CD1c-positive myeloid dendritic cell (primary cell): ENCODE measurements around the gene TMEM72.

ENCODE experiments used
- DNase-seq: peaks from one replicate; pipeline ENCODE4 v3.0.0-alpha.2; 2016; ENCODE audit errors: extremely low spot score

Gene TMEM72

DNA sequence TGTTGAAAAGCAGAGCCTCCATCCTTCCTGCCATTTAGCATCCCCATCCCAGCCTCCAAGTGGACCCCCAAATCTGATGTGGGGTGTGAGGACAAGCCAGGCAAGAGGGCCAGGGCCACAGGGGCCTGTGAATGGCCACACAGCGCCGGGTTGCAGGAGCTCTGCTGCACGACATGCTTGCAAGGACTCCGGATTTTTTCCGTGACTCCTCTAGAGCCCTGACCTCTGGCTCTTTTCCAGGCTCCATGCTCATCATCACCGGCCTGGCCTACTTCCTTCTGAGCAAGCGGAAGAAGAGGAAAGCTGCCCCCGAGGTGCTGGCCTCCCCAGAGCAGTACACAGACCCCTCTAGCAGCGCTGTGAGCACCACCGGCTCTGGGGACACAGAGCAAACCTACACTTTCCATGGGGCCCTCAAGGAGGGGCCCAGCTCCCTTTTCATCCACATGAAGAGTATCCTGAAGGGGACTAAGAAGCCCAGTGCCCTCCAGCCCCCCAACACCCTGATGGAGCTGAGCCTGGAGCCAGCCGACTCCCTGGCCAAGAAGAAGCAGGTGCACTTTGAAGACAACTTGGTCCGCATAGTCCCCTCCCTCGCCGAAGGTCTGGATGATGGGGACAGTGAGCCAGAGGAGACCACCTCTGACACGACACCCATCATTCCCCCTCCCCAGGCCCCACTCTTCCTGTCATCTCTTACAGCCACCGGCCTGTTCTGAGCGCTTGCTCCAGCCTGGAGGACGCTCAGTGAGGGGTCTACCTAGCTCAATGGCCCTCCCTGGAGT, 23.5 kb downstream of the TMEM72 start:
- DNase-seq = no peak

DNA sequence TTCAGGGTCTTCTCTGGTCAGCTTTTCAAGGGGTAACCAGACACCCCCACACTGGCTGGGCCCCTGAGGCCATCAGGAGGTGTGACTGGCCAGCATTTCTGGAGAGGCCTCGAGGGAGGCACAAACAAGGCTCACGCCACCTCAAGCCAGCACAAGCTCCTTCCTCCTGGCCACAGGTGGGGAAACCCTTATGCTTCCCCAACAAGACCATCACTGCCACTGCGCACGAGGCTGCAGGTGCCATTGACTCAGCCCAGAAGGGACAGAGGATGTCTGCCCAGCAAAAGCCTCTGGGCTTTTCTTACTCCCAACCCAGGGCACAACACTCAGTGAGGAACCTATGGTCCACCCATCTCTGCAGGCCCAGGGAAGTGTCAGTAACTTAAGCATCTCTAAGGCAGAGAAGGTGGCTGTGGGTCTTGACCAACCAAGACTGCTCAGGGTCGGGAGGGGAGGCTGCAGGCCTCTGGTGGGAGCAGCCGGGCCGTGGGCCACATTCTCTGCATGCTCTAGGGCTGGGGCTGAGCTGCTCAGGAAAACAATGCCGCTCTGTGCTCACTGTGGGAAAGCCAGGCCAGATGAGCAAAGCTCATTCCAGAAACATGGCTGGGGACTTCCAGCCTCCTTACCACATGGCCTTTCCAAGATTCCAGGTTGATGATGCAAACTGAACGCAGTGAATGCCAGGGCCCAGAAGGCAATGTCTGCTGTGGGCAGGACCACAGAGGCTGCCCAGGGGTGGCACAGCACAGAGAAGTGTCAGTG, 24.2 kb downstream of the TMEM72 start:
- DNase-seq = no peak

GRCh38 chr10:44935966-44936295, 24.8 kb downstream of the TMEM72 start:
- DNase-seq = no peak

DNA sequence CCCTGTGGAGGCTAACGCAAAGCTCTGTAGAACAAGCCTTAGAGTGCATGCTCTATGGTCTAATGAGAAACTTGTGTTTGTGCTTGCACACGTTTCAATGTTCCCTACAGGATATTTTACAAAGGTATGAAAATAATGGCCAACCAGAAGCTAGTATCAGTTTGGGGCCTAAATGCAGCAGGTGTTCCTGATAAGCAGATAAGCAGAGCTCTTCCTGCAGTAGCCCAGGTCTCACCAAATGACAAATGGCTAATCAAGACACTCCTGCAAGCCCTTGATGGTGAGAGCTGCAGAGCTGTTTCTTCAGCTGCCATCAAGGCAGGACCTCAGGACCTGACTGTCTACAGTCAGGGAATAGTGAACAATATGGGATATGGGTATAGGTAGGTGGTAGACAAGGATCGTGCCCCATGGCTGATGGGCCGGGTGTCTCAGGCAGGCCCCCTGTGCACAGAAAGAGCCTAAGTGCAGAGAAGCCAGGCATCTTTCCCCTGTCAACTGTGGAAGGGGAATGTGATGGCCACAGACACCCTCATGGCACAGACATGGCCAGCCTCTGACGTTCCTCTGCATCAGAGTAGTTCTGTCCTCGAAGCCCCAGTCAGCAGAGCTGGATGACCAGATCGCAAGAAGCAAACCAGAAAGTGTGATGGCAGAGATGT, 25.3 kb downstream of the TMEM72 start:
- no peak for DNase-seq

DNA sequence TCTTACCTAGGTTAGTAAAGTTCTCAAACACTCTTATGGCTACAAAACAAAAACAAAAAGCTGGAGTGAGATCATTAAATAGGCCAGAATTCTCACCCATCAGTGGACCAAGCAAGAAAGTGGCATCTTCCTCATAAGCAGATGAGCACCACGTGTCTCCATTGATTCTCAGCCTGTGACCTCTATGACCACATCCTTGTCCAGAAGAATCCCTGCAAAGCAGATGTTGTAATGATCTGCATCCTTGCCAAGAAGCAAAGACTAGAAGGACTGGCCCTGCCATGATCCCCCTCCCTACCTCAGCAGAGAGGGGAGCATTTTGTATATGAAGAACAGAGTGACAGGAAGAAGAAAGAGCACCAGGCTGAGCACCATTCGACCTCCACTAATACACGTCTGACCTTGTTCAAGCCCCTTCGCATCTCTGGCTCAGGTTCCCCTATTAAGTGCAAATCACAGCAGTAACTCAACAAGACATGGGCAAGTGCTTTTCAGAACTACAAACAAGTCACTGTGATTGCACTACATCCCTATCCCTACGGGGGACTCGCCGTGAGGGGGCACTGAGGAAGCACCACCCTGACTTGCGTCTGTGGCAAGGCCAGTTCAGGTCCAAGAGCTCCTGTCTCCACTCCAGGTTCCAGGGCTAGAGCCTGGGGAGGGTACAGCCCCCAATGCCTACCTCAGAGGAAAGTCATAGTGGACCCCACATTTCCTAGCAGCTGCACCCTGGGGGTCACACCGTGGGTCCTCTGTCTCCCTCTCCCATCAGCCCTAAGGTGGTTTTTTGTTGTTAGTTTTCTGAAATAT, 26.3 kb downstream of the TMEM72 start:
- DNase-seq = peak; percentile 42

DNA sequence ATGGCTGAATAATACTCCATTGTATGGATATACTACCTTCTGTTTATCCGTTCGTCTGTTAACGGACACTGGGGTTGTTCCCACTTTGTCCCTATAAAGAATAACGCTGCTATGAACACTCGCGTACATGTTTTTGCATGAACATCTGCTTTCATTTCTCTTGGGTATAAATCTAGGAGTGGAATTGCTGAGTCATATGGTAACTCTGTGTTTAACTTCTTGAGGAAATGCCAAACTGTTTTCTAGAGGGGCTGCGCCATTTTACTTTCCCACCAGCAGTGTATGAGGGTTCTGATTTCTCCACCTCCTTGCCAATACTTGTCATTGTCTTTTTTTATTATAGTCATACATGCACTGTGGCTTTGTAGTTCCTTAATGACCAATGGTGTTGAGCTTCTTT, 27.8 kb downstream of the TMEM72 start:
- no peak for DNase-seq

DNA sequence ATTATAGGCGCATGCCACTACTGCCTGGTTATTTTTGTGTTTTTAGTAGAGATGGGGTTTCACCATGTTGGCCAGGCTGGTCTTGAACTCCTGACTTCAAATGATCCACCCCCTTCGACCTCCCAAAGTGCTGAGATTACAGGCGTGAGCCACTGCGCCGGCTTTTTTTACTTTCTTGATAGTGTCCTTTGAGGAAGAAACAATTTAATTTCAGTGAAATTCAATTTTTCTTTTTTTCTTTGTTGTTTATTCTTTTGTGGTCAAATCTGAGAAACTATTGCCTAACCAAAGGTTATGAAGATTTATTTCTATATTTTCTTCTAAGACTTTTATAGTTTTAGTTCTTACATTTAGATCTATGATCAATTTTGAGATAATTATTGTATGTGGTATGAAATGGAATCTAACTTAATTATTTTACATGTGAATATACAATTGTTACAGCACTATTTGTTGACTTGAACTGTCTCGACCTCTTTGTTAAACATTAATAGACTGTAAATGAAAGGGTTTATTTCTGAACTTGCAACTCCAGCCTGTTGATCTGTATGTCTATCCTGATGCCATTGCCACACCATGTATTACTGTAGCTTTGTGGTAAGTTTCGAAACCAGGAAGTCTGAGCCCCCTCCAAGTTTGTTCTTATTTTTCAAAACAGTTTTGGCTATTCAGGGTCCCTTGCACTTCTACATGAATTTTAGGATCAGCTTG, 28.7 kb downstream of the TMEM72 start:
- peak; percentile 58 for DNase-seq

DNA sequence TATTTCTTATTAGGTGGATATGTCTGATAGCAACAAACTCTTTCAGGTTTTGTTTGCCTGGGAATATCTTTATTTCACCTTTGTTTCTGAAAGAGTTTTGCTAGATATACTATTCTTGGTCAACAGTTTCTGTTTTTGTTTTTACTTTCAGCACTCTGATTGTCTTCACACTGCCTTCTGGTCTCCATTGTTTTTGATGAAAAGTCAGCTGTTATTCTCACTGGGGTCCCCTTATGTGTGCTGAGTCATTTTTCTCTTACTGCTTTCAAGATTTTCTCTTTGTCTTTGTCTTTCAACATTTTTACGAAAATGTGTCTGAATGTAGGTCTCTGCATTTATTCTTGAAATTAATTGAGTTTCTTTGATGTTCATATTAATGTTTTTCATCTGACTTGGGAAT, 33.2 kb downstream of the TMEM72 start:
- no peak for DNase-seq

GRCh38 chr10:44946205-44946604, 35.1 kb downstream of the TMEM72 start:
- peak; percentile 56 for DNase-seq

- peak; percentile 89 for DNase-seq
Observed at GRCh38 chr10:44947371-44948152, 36.4 kb downstream of the TMEM72 start.

DNA sequence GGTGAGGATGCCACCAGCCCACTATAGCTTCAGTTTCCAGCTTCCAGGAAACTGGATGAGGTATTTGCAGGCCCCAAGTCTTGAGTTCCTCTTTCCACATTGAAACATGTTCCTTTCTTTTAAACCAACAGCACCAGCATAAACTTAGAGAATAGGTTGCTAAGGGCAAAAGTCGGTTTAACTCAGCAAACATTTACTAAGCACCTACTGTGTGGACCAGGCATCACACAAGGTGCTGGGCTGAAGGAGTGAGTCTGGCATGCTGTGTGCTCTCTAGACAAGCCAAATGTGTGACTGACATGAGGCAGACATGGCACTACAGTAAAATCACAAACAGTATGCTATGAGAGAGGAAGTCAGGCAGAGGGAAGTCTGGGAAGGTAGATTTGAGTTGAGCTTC, 37.5 kb downstream of the TMEM72 start:
- DNase-seq = peak; percentile 58

DNA sequence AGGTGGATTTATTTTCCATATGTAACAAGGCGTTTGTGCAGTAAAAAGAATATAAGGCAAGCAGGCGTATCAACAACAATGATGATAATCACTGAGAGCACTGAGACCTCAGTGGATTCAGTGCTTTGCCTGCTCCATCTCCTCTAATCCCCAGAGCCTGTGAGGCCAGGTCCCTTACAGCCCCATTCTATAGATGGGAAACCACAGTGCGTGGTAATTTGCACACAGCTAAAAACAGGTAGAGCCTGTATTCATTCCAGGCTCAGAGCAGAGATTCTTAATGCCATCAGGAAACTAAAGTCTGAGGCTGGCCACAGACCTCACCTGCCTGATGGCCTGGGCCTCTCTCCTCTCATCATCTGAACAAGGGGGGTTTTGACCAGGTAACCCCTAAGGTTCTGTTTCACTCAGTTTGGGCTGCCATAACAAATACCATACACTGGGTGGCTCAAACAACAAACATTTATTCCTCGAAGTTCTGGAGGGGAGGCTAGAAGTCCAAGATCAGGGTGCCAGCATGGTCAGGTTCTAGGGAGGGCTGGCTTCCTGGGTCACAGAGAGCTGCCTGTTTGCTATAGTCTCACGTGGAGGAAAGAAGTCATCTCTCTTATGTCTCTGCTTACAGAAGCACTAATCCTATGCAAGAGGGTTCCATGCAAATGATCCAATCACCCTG, 38.1 kb downstream of the TMEM72 start:
- DNase-seq = no peak

GRCh38 chr10:44949915-44950314, 38.8 kb downstream of the TMEM72 start:
- no peak for DNase-seq

DNA sequence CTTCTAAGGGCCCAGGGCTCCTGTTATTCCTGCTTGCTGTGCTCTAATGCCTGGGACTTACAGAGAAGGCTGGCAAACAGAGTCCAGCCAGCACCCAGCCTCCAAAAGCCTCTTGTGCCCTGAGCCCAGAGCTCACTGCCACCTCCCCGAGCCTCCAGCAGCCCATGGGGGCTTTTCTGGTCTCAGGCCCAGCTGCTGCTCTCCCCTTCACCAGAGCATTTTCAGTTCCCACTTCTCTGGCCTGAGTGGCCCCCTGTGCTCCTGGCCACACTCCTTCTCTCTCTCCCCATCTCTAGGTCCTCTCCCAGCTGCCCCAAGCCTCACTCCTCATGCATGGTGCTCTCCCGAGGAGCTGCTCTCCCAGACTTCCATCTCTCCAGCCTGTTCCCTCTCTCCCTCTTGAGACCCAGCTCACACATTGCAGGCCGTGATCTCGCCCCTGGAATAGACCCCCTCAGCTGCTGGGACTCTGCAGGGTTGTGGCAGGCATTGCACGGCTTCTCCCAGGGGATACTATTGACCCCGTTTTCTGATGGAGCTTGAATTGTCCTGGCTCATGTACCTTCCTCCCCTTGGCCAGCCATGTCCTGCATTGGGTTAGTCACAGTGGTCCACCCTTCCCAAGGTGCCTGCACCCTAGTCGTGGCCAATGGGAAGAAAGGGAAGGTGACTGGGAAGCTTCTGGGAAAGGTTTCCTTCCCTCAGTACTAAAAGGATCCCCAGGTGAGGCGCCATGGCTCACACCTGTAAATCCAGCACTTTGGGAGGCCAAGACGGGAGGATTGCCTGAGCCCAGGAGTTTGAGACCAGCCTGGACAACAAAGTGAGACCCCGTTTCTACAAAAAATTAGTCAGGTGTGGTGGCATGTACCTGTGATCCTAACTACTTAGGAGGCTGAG, 39.4 kb downstream of the TMEM72 start:
- no peak for DNase-seq

GRCh38 chr10:44951576-44952226, 40.6 kb downstream of the TMEM72 start:
- DNase-seq = no peak

GRCh38 chr10:44952779-44953231, 41.7 kb downstream of the TMEM72 start:
- DNase-seq = no peak

GRCh38 chr10:44954042-44954441, 42.9 kb downstream of the TMEM72 start:
- no peak for DNase-seq

- no peak for DNase-seq
Observed at GRCh38 chr10:44954962-44955361, 43.8 kb downstream of the TMEM72 start.
